H9 (cell line): ENCODE measurements around the gene RNF133. TPM values are rescaled to one million over a fixed set of nuclear protein-coding genes. Genes with fewer than 3 reads are reported as not detected.

Source experiments
- DNase-seq: peaks from one replicate; pipeline ENCODE4 v3.0.0-alpha.2; 2017
- H2AFZ ChIP-seq: one replicate; pipeline ENCODE4 v1.6.1; 2013; ENCODE audit warnings: mild to moderate bottlenecking, low read length, control low read depth, moderate library complexity
- H2AK5ac ChIP-seq: 2 replicates; pipeline ENCODE4 v1.6.1; 2013; ENCODE audit warnings: low read length, control low read depth, mixed read lengths; ENCODE audit not compliant: insufficient read length
- H2BK120ac ChIP-seq: one replicate; pipeline ENCODE4 v1.6.1; 2013; ENCODE audit warnings: low read depth, mild to moderate bottlenecking, low read length, control low read depth, inconsistent platforms; ENCODE audit not compliant: poor library complexity, severe bottlenecking
- H2BK12ac ChIP-seq: 2 replicates; pipeline ENCODE4 v1.6.1; 2013; ENCODE audit warnings: low read length, control low read depth, mixed read lengths, low read depth; ENCODE audit not compliant: insufficient read length
- H2BK15ac ChIP-seq: 2 replicates; pipeline ENCODE4 v1.6.1; 2013; ENCODE audit warnings: low read depth, low read length, control low read depth
- H2BK20ac ChIP-seq: one replicate; pipeline ENCODE4 v1.6.1; 2013; ENCODE audit warnings: low read depth, mild to moderate bottlenecking, low read length, control low read depth, inconsistent platforms; ENCODE audit not compliant: poor library complexity, severe bottlenecking
- H2BK5ac ChIP-seq: 2 replicates; pipeline ENCODE4 v1.6.1; 2013; ENCODE audit warnings: low read length, control low read depth, mixed read lengths; ENCODE audit not compliant: insufficient read length
- H3K14ac ChIP-seq: 2 replicates; pipeline ENCODE4 v1.6.1; 2013; ENCODE audit warnings: low read length, control low read depth; ENCODE audit not compliant: insufficient read depth
- H3K18ac ChIP-seq: 2 replicates; pipeline ENCODE4 v1.6.1; 2013; ENCODE audit warnings: low read depth, mild to moderate bottlenecking, mixed read lengths, low read length, control low read depth; ENCODE audit not compliant: insufficient read length
- H3K23ac ChIP-seq: 2 replicates; pipeline ENCODE4 v1.6.1; 2013; ENCODE audit warnings: low read length, control low read depth, mixed read lengths, low read depth; ENCODE audit not compliant: insufficient read length
- H3K23me2 ChIP-seq: 2 replicates; pipeline ENCODE4 v1.6.1; 2013; ENCODE audit warnings: low read depth, mild to moderate bottlenecking, mixed read lengths, low read length, control low read depth; ENCODE audit not compliant: insufficient read length, poor library complexity, severe bottlenecking
- H3K27ac ChIP-seq: 2 replicates; pipeline ENCODE4 v1.5.1; 2013; ENCODE audit warnings: low read length, control low read depth, mixed read lengths, low read depth; ENCODE audit not compliant: insufficient read length
- H3K27me3 ChIP-seq: 2 replicates; pipeline ENCODE4 v1.6.1; 2013; ENCODE audit warnings: low read length, control low read depth, inconsistent platforms; ENCODE audit not compliant: insufficient read depth
- H3K4ac ChIP-seq: 2 replicates; pipeline ENCODE4 v1.6.1; 2013; ENCODE audit warnings: low read depth, mild to moderate bottlenecking, control low read depth, inconsistent platforms, low read length, moderate library complexity
- H3K4me1 ChIP-seq: 2 replicates; pipeline ENCODE4 v1.6.1; 2013; ENCODE audit warnings: low read length, control low read depth, inconsistent platforms; ENCODE audit not compliant: insufficient read depth
- H3K4me2 ChIP-seq: 2 replicates; pipeline ENCODE4 v1.6.1; 2013; ENCODE audit warnings: low read length, control low read depth, mixed read lengths; ENCODE audit not compliant: insufficient read length, insufficient read depth
- H3K56ac ChIP-seq: 2 replicates; pipeline ENCODE4 v1.6.1; 2013; ENCODE audit warnings: low read depth, mild to moderate bottlenecking, mixed read lengths, low read length, control low read depth; ENCODE audit not compliant: insufficient read length
- H3K79me1 ChIP-seq: 2 replicates; pipeline ENCODE4 v1.6.1; 2013; ENCODE audit warnings: low read depth, mild to moderate bottlenecking, moderate library complexity, low read length, control low read depth, inconsistent platforms; ENCODE audit not compliant: insufficient read depth, poor library complexity, severe bottlenecking
- H3K79me2 ChIP-seq: 2 replicates; pipeline ENCODE4 v1.6.1; 2013; ENCODE audit warnings: low read length, control low read depth, inconsistent platforms; ENCODE audit not compliant: insufficient read depth
- H3K9ac ChIP-seq: 2 replicates; pipeline ENCODE4 v1.6.1; 2013; ENCODE audit warnings: low read length, control low read depth, mixed read lengths; ENCODE audit not compliant: insufficient read length; ENCODE audit errors: extremely low read depth
- H3K9me3 ChIP-seq: one replicate; pipeline ENCODE4 v1.6.1; 2013; ENCODE audit warnings: low read depth, low read length, inconsistent platforms; ENCODE audit not compliant: control insufficient read depth
- H3T11ph ChIP-seq: one replicate; pipeline ENCODE4 v1.6.1; 2013; ENCODE audit warnings: mild to moderate bottlenecking, low read length, control low read depth, inconsistent platforms
- H4K20me1 ChIP-seq: one replicate; pipeline ENCODE4 v1.6.1; 2013; ENCODE audit not compliant: control insufficient read depth, insufficient read length, insufficient read depth
- H4K5ac ChIP-seq: 2 replicates; pipeline ENCODE4 v1.6.1; 2013; ENCODE audit warnings: low read depth, mild to moderate bottlenecking, mixed read lengths, low read length, control low read depth; ENCODE audit not compliant: insufficient read length
- H4K8ac ChIP-seq: replicated peaks from 2 replicates; pipeline ENCODE4 v1.6.1; 2013; ENCODE audit warnings: low read length, control low read depth, mixed read lengths, low read depth; ENCODE audit not compliant: insufficient read length
- H4K91ac ChIP-seq: 2 replicates; pipeline ENCODE4 v1.6.1; 2013; ENCODE audit warnings: low read depth, mild to moderate bottlenecking, moderate library complexity, mixed read lengths, low read length, control low read depth; ENCODE audit not compliant: insufficient read length
- H3K27ac Mint-ChIP-seq, 3 experiments: 2 replicates in 2 of 3; 3 replicates in 1 of 3; pipeline ENCODE4 v1.8.0; 2020 to 2021; ENCODE audit warnings: mixed read lengths in 3 of 3, mild to moderate bottlenecking in 1 of 3, moderate library complexity in 1 of 3
- H3K27me3 Mint-ChIP-seq: 2 replicates; pipeline ENCODE4 v1.8.0; 2021; ENCODE audit warnings: low read depth, mild to moderate bottlenecking, moderate library complexity, mixed read lengths
- H3K36me3 Mint-ChIP-seq, 3 experiments: 2 replicates in 2 of 3; 3 replicates in 1 of 3; pipeline ENCODE4 v1.8.0; 2020 to 2021; ENCODE audit warnings: low read depth in 3 of 3, mixed read lengths in 3 of 3; ENCODE audit not compliant: insufficient read depth in 1 of 3
- H3K4me1 Mint-ChIP-seq, 2 experiments: 2 replicates each; pipeline ENCODE4 v1.8.0; 2020; ENCODE audit warnings: mixed read lengths in 2 of 2
- H3K4me3 Mint-ChIP-seq, 2 experiments: 2 replicates in 1 of 2; 3 replicates in 1 of 2; pipeline ENCODE4 v1.8.0; 2020 to 2021; ENCODE audit warnings: mild to moderate bottlenecking in 2 of 2, mixed read lengths in 2 of 2, moderate library complexity in 1 of 2
- H3K9me3 Mint-ChIP-seq, 2 experiments: 2 replicates in 1 of 2; 3 replicates in 1 of 2; pipeline ENCODE4 v1.8.0; 2020; ENCODE audit warnings: mild to moderate bottlenecking in 2 of 2, mixed read lengths in 2 of 2, moderate library complexity in 1 of 2
- CTCF ChIP-seq: fragments of 200-600 bp; sonication (generic); conservative IDR thresholded peaks from 3 replicates; pipeline ENCODE4 v1.8.0; 2021; ENCODE audit warnings: antibody characterized with exemption, mild to moderate bottlenecking
- WGBS: extraction: QIAGEN DNeasy Blood & Tissue Kit; methylation state at CpG from one replicate; pipeline ENCODE4 v1.1.7; 2013; ENCODE audit warnings: missing lambda C conversion rate, low lambda C conversion rate, mixed read lengths; ENCODE audit not compliant: insufficient read length; ENCODE audit errors: extremely low coverage; 5-methylcytosine and 5-hydroxymethylcytosine counted together
- total RNA-seq: library from RNA; stranded (reverse); gene quantifications from 2 replicates; pipeline ENCODE4 v1.2.1, GENCODE V29; 2021

RNF133 gene
- total RNA-seq, 1 experiment from 2014 or later = 0.31 TPM

- Histone ChIP-seq H3T11ph (no peak overlapping the region), H4K8ac (no peak overlapping the region), H3K56ac (no peak overlapping the region), H3K9me3 (no peaks in the 10 kb centered on the region), H3K9ac (no peak overlapping the region), H2BK5ac (no peak overlapping the region), H2BK20ac (no peak overlapping the region), H3K14ac (no peak overlapping the region), H4K91ac (no peak overlapping the region), H3K79me1 (no peaks in the 10 kb centered on the region), H3K23ac (no peak overlapping the region), H2BK15ac (no peak overlapping the region), H4K20me1 (no peaks in the 10 kb centered on the region), H2BK120ac (no peak overlapping the region), H3K27me3 (no peaks in the 10 kb centered on the region), H2AK5ac (no peak overlapping the region), H3K4me1 (peaks cover 9% of the 10 kb centered on the region; the same call in 1 of the 2 replicates), H4K5ac (no peak overlapping the region), H2BK12ac (no peak overlapping the region), H3K23me2 (no peaks in the 10 kb centered on the region), H3K27ac (peak overlapping the region; percentile 73), H2AFZ (no peak overlapping the region), H3K4me2 (peak overlapping the region; percentile 10), H3K18ac (no peak overlapping the region), H3K79me2 (no peaks in the 10 kb centered on the region), H3K4ac (no peak overlapping the region)
- peaks cover 1 to 8% (median 5%) of the 10 kb centered on the region in 3 experiments; a peak in 5 of 7 replicates for H3K36me3 Mint-ChIP-seq
- no peaks in the 10 kb centered on the region for H3K27me3 Mint-ChIP-seq
- DNase-seq = no peak
- H3K4me1 Mint-ChIP-seq = peaks cover 57 to 60% of the 10 kb centered on the region in 2 experiments
- no peak for TF ChIP-seq CTCF
- H3K4me3 Mint-ChIP-seq = no peak overlapping the region
- H3K27ac Mint-ChIP-seq = peak overlapping the region; percentile 52 to 96 (median 81); a peak in 5 of 7 replicates
- no peaks in the 10 kb centered on the region for H3K9me3 Mint-ChIP-seq
- WGBS = no CpG with 5 or more reads among the region's 1 CpG
Observed at GRCh38 chr7:122736183-122736582, 37.3 kb upstream of the RNF133 start.
